ENCODE results near the gene ATF4.

DNA sequence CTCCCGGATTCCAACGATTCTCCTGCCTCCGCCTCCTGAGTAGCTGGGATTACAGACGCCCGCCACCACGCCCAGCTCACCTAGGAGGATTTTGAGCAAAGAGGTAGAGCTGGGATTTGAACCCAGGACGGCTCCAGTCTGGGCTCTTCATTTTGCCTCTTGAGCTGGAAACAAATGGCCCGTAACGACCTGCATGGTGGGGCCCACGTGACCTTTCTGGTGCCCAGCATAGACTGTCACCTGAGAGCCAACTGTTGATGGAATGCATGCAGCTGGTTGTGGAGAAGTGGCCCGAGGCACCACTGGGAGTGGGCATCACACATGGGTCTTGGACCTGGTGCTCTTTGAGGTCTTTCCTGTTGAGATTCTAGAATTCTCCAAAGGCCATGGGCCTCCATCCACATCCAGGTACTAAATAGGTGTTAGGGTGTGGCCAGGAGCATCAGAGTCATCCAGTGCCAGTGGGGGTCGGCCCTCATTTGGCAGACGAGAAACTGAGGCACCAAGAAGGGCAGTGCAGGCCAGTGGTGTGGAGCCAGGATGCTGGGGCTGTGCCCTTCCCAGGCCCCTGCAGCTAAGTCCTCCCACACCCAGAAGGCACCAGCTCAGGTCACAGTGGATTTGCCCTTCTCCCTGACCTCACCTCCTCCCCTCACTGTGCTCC lies 3.9 kb downstream of the ATF4 start:
- TF ChIP-seq, protein P1, sequence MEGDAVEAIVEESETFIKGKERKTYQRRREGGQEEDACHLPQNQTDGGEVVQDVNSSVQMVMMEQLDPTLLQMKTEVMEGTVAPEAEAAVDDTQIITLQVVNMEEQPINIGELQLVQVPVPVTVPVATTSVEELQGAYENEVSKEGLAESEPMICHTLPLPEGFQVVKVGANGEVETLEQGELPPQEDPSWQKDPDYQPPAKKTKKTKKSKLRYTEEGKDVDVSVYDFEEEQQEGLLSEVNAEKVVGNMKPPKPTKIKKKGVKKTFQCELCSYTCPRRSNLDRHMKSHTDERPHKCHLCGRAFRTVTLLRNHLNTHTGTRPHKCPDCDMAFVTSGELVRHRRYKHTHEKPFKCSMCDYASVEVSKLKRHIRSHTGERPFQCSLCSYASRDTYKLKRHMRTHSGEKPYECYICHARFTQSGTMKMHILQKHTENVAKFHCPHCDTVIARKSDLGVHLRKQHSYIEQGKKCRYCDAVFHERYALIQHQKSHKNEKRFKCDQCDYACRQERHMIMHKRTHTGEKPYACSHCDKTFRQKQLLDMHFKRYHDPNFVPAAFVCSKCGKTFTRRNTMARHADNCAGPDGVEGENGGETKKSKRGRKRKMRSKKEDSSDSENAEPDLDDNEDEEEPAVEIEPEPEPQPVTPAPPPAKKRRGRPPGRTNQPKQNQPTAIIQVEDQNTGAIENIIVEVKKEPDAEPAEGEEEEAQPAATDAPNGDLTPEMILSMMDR (IDR thresholded peaks at IDR 0.05), result no peak
- TF ChIP-seq POLR2A (IDR thresholded peaks at IDR 0.05), result no peak

Measured in suprapubic skin (tissue), 3 donors.